ENCODE measurements around the gene HCRTR1. TPM values are rescaled to one million over a fixed set of nuclear protein-coding genes. Genes with fewer than 3 reads are reported as not detected.

Gene HCRTR1
- total and polyA plus RNA-seq, 2 of the 8 experiments (the other 6 are each of a cell fraction or from before 2014, with no cell fraction given), result 0.35 to 0.39 TPM

DNA sequence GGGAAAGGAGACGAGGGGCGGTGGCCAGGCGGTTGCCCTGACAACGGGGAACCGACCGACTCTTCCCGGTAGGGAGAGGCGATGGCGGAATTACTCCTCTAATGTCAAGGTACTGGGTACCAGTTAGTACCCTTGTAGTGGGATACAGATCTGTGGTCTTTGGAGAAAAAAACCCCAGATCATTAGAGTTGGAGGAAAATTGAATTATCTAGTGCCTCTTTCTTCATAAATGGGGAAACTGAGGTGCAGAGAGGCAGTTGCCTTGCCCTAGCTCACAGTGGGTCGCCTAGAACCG, 27.7 kb downstream of the HCRTR1 start:
- peak overlapping the region; percentile 100 for H3K27ac ChIP-seq (ENCODE audit: low read depth, low read length)
- peak overlapping the region; percentile 92 for H3K4me2 ChIP-seq (ENCODE audit: insufficient read depth in 1 of 2, low read depth in 2 of 2, low read length in 2 of 2)
- no peaks in the 10 kb centered on the region for H3K9me3 ChIP-seq (ENCODE audit: insufficient read depth in 2 of 2, low read depth in 1 of 2, low read length in 1 of 2)
- peaks cover 3 to 36% of the 10 kb centered on the region in 2 experiments; a peak in 2 of 4 replicates for H3K79me2 ChIP-seq (ENCODE audit: control insufficient read depth in 1 of 2, insufficient read depth in 2 of 2, low read length in 2 of 2)
- H3K4ac ChIP-seq (replicated peaks; ENCODE audit: insufficient read length, low read depth, low read length), result no peak overlapping the region
- WGBS, 2 experiments (ENCODE audit: extremely low coverage in 1 of 2, insufficient coverage in 1 of 2, insufficient read length in 1 of 2, insufficient replicate concordance in 2 of 2, low coverage in 1 of 2, low lambda C conversion rate in 2 of 2, missing lambda C conversion rate in 1 of 2), result 2% methylated on average over 11 of the region's 11 CpGs; no CpG with 5 or more reads in 1 of the 2 experiments
- no peaks in the 10 kb centered on the region; the same call in 1 of the 2 replicates for H3K79me1 ChIP-seq (ENCODE audit: low read depth, low read length)
- FAIRE-seq, result no peak
- no peak overlapping the region for H2BK120ac ChIP-seq (replicated peaks; ENCODE audit: low read depth, low read length)
- no peak overlapping the region for H2BK20ac ChIP-seq (ENCODE audit: low read length)
- TF ChIP-seq SIN3A (conservative IDR thresholded peaks at IDR 0.05 in 1 of 2, IDR thresholded peaks at IDR 0.05 in 1 of 2; ENCODE audit: low read depth in 1 of 2, low read length in 2 of 2) (peak; percentile 59 to 84; a peak in 3 of 4 replicates), NANOG (IDR thresholded peaks at IDR 0.05; ENCODE audit: insufficient read depth, low read depth, low read length, poor library complexity, severe bottlenecking) (no peak), TBP (IDR thresholded peaks at IDR 0.05; ENCODE audit: low read depth, low read length) (no peak), YY1 (IDR thresholded peaks at IDR 0.05; ENCODE audit: low read depth, low read length) (no peak), SAP30 (IDR thresholded peaks at IDR 0.05; ENCODE audit: insufficient read depth, insufficient replicate concordance, low read length) (no peak)
- H3K27me3 ChIP-seq (replicated peaks in 1 of 4; ENCODE audit: control insufficient read depth in 3 of 4, extremely low read depth in 1 of 4, insufficient read depth in 3 of 4, low read length in 3 of 4), result no peaks in the 10 kb centered on the region
- peaks cover 9% of the 10 kb centered on the region for H3K23me2 ChIP-seq (ENCODE audit: low read depth, low read length)
- no peak overlapping the region for H2AK5ac ChIP-seq (ENCODE audit: low read depth, low read length)
- no peak for DNase-seq (ENCODE audit: low read depth in 1 of 2, low spot score in 2 of 2)
- no peak overlapping the region for H4K5ac ChIP-seq (ENCODE audit: insufficient read length, low read depth, low read length)
- peak overlapping the region; percentile 100; the same call in 1 of the 2 replicates for H2BK5ac ChIP-seq (ENCODE audit: low read depth, low read length)
- CTCF ChIA-PET (ENCODE audit: partially characterized antibody), result interaction anchor here (1.3 to 3.2 kb wide), 3 partner anchors 8 to 13 kb away, joined by 4 to 30 read pairs (median 5); no protein-coding TSS in a partner anchor
- no peak overlapping the region for H3K23ac ChIP-seq (ENCODE audit: insufficient read length)
- H2BK15ac ChIP-seq (ENCODE audit: low read length), result no peak overlapping the region
- 0 out of 2 replicates have a peak overlapping the region, but pooled peaks have one; percentile 9 for H3K18ac ChIP-seq (ENCODE audit: extremely low read depth, low read length)
- H2BK12ac ChIP-seq (ENCODE audit: low read depth, low read length), result no peak overlapping the region; the same call in 1 of the 2 replicates
- H3K4me3 ChIP-seq (ENCODE audit: extremely low read depth in 1 of 4, insufficient read depth in 2 of 4, low read depth in 3 of 4, low read length in 4 of 4), result peak overlapping the region; percentile 89 to 97 (median 93)
- no peak overlapping the region for H3K56ac ChIP-seq (replicated peaks; ENCODE audit: insufficient read length, low read depth, low read length)
- H4K8ac ChIP-seq (ENCODE audit: extremely low read depth, insufficient read depth, low read length), result peak overlapping the region; percentile 100; the same call in 1 of the 2 replicates
- H4K20me1 ChIP-seq (replicated peaks in 1 of 2; ENCODE audit: control insufficient read depth in 1 of 2, insufficient read depth in 2 of 2, low read length in 2 of 2), result peaks cover 0 to 2% of the 10 kb centered on the region in 2 experiments
- H4K91ac ChIP-seq (replicated peaks; ENCODE audit: insufficient read length, low read length), result no peak overlapping the region
- H3K36me3 ChIP-seq (ENCODE audit: control insufficient read depth in 2 of 4, insufficient read depth in 4 of 4, low read length in 3 of 4), result no peaks in the 10 kb centered on the region
- H2AFZ ChIP-seq (ENCODE audit: low read length), result peak overlapping the region; percentile 37; the same call in 1 of the 2 replicates
- H3K14ac ChIP-seq (ENCODE audit: insufficient read length), result no peak overlapping the region
- peak overlapping the region in 2 of 4 experiments; percentile 47 to 100; a peak in 4 of 7 replicates for H3K9ac ChIP-seq (replicated peaks in 1 of 4; ENCODE audit: extremely low read depth in 1 of 4, low read depth in 3 of 4, low read length in 3 of 4)
- H3K4me1 ChIP-seq (replicated peaks in 1 of 4; ENCODE audit: control insufficient read depth in 3 of 4, insufficient read depth in 4 of 4, low read length in 3 of 4), result peaks cover 5 to 17% (median 6%) of the 10 kb centered on the region in 4 experiments
- POLR2A ChIA-PET (ENCODE audit: partially characterized antibody), result interaction anchor here (0.6 to 3.5 kb wide), 22 partner anchors 8 to 209 kb away, joined by 3 to 31 read pairs (median 4); partner anchors contain the start of gene COL16A1
